GM12891 (cell line): Measurements from ENCODE around the gene HMGXB3.

ENCODE experiments used
- POLR2A ChIP-seq: IDR thresholded peaks from 2 replicates; pipeline ENCODE4 v1.6.1; 2011; ENCODE audit warnings: low read depth, low read length, control low read depth
- POLR2AphosphoS5 ChIP-seq: IDR thresholded peaks from 2 replicates; pipeline ENCODE4 v1.6.1; 2011; ENCODE audit warnings: low read depth, low read length, control low read depth
- POU2F2 ChIP-seq: IDR thresholded peaks from 2 replicates; pipeline ENCODE4 v1.6.1; 2011; ENCODE audit warnings: low read depth, mild to moderate bottlenecking, control low read depth, low read length, moderate library complexity
- TAF1 ChIP-seq: IDR thresholded peaks from 2 replicates; pipeline ENCODE4 v1.6.1; 2011; ENCODE audit warnings: low read depth, low read length, control low read depth

DNA sequence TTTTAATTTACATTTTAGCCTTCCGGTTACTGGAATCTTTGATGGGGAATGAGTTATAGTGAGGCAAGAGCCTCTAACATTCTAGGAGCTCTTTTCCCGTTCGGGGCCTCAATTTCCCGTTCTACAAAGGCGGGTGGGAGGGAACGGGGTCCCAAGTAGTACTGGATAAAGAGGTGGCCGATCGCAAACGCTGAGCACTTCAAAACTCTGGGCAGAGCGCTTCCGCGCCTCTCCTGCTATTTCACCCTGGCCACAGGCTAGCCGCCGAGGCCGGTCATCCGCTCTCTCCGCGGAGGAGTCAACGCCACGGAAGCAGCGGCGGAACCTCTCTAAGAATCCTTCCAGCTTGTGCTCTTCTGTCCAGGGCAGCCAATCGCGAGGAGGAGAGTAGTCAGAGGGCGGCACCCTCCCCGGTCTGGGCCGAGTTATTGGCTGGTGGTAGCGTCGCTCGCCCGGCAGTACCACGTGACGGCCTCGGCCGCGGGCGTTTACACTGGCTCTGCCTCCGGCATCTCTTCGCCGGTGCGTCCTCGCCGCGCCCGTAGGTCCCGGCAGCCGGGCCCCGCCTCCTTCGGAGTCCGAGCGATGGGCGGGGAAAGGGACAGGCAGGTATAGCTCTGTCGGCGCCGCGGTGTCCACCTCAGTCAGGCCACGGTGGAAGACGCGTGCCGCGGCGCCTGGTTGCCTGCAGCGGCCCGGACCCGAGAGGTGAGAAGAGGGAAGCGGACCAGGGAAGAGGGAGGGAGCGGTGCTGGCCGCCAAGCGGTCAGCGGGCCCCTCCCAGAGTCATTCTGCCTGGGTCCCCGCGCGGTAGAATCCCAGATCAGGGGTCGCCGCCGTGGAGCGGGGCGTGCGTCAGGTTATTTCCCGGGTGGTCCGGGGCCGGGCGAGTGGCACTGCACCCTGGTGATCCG lies 40.0 kb upstream of the HMGXB3 start, which contains the start of gene SLC26A2:
- TF ChIP-seq POLR2A (peak; percentile 95), TAF1 (peak; percentile 76; the same call in 1 of the 2 replicates), POLR2AphosphoS5 (peak; percentile 94), POU2F2 (peak; percentile 71; the same call in 1 of the 2 replicates)
